Endothelial cell of umbilical vein (primary cell): ENCODE results near the gene CRYL1. TPM values are rescaled to one million over a fixed set of nuclear protein-coding genes. Genes with fewer than 3 reads are reported as not detected.

ENCODE experiments used
- BruUV-seq: library from RNA; stranded (reverse); fragments of 400-500 nt; replicated peaks from 2 replicates; lab custom pipeline; 2021; lab: Mats Ljungman, UMichigan
- CTCF ChIA-PET: fragments of 300-600, 350-600 bp; sonication (Branson Sonifier 250); formaldehyde crosslinking; loops from one replicate; lab custom pipeline; 2021; ENCODE audit warnings: antibody characterized with exemption, inconsistent platforms; lab: Charles Lee
- POLR2A ChIA-PET: fragments of 300-600, 350-600 bp; sonication (Branson Sonifier 250); formaldehyde crosslinking; loops from one replicate; lab custom pipeline; 2021; ENCODE audit warnings: antibody characterized with exemption, inconsistent platforms; lab: Charles Lee
- DNase-seq: peaks from one replicate; pipeline ENCODE4 v3.0.0-alpha.2; 2011; ENCODE audit warnings: low read depth, low spot score
- FAIRE-seq: peaks from 2 replicates; lab custom pipeline; 2011; peaks lifted over from hg19 to GRCh38; lab: Jason Lieb, UNC
- H2AFZ ChIP-seq: 2 replicates; pipeline ENCODE4 v1.6.0; 2012; ENCODE audit warnings: low read depth, low read length, control low read depth, inconsistent platforms
- H3K27ac ChIP-seq: 2 replicates; pipeline ENCODE4 v1.5.1; 2011; ENCODE audit warnings: low read depth, mild to moderate bottlenecking, control low read depth, low read length, moderate library complexity; ENCODE audit not compliant: insufficient read depth
- H3K27me3 ChIP-seq, 2 experiments: 2 replicates each; pipeline versions ENCODE4 v1.6.0 to v1.6.1; 2011; ENCODE audit warnings: low read length in 2 of 2, mixed read lengths in 1 of 2; ENCODE audit not compliant: control insufficient read depth in 2 of 2, insufficient read depth in 2 of 2
- H3K36me3 ChIP-seq, 2 experiments: 2 replicates in 1 of 2; 3 replicates in 1 of 2; pipeline ENCODE4 v1.5.1; 2011; ENCODE audit warnings: low read length in 2 of 2, mild to moderate bottlenecking in 1 of 2, moderate library complexity in 1 of 2; ENCODE audit not compliant: control insufficient read depth in 2 of 2, insufficient read depth in 2 of 2; ENCODE audit errors: extremely low read depth in 1 of 2
- H3K4me1 ChIP-seq: 3 replicates; pipeline ENCODE4 v1.5.1; 2011; ENCODE audit warnings: mild to moderate bottlenecking, low read length; ENCODE audit not compliant: control insufficient read depth, insufficient read depth; ENCODE audit errors: extremely low read depth
- H3K4me2 ChIP-seq: 2 replicates; pipeline ENCODE4 v1.6.1; 2011; ENCODE audit warnings: low read length, control low read depth, mixed read lengths; ENCODE audit not compliant: insufficient read depth
- H3K4me3 ChIP-seq, 3 experiments: fragments of 200-600 bp in 1 of 3; sonication (generic), shearing (Covaris generic) in 1 of 3; replicated peaks in 1 of 3; 2 replicates each; pipeline ENCODE4 v1.5.1; 2011 to 2016; ENCODE audit warnings: control low read depth in 3 of 3, low read length in 3 of 3, mild to moderate bottlenecking in 2 of 3, inconsistent platforms in 1 of 3, low read depth in 1 of 3, moderate library complexity in 1 of 3; ENCODE audit not compliant: insufficient read depth in 1 of 3
- H3K79me2 ChIP-seq: 2 replicates; pipeline ENCODE4 v1.6.0; 2012; ENCODE audit warnings: low read length, inconsistent platforms; ENCODE audit not compliant: control insufficient read depth, insufficient read depth
- H3K9ac ChIP-seq: replicated peaks from 2 replicates; pipeline ENCODE3; 2011; ENCODE audit warnings: low read length, control low read depth; ENCODE audit not compliant: insufficient read depth; ENCODE audit errors: extremely low read depth
- H3K9me1 ChIP-seq: replicated peaks from 3 replicates; pipeline ENCODE4 v1.6.0; 2011; ENCODE audit warnings: mild to moderate bottlenecking, low read length; ENCODE audit not compliant: control insufficient read depth, insufficient read depth; ENCODE audit errors: extremely low read depth
- H3K9me3 ChIP-seq: replicated peaks from 2 replicates; pipeline ENCODE4 v1.5.1; 2012; ENCODE audit warnings: low read length, inconsistent platforms; ENCODE audit not compliant: control insufficient read depth, insufficient read depth
- H4K20me1 ChIP-seq: replicated peaks from 2 replicates; pipeline ENCODE3; 2011; ENCODE audit warnings: mild to moderate bottlenecking, low read length; ENCODE audit not compliant: control insufficient read depth, insufficient read depth; ENCODE audit errors: extremely low read depth
- EZH2 ChIP-seq: IDR thresholded peaks from 2 replicates; pipeline ENCODE4 v1.6.1; 2012; ENCODE audit warnings: borderline replicate concordance, low read depth, mild to moderate bottlenecking, moderate library complexity, low read length, inconsistent platforms; ENCODE audit not compliant: severe bottlenecking
- FOS ChIP-seq: IDR thresholded peaks from 2 replicates; pipeline ENCODE4 v1.6.1; 2011; ENCODE audit warnings: mild to moderate bottlenecking, low read length, moderate library complexity, borderline replicate concordance; ENCODE audit not compliant: insufficient read depth
- GATA2 ChIP-seq: IDR thresholded peaks from 2 replicates; pipeline ENCODE4 v1.7.0; 2011; ENCODE audit warnings: low read depth, mild to moderate bottlenecking, moderate library complexity, mixed read lengths, low read length; ENCODE audit not compliant: insufficient read length, insufficient read depth
- MYC ChIP-seq: IDR thresholded peaks from one replicate; pipeline ENCODE4 v1.6.1; 2011; ENCODE audit warnings: mild to moderate bottlenecking, low read depth, low read length
- POLR2AphosphoS5 ChIP-seq: IDR thresholded peaks from 2 replicates; pipeline ENCODE4 v1.6.1; 2012; ENCODE audit warnings: low read depth, mild to moderate bottlenecking, control low read depth, low read length, moderate library complexity; ENCODE audit not compliant: insufficient read depth
- dilution Hi-C: fragments of 300-500 bp; cut with MboI; formaldehyde crosslinking; loops from one replicate; pipeline ENCODE4 v1.15.0; 2019; ENCODE audit warnings: low sequenced_read_pairs; ENCODE audit not compliant: extremely low pct_ligation_motif_present
- intact Hi-C: fragments of 100-400 bp; cut with micrococcal nuclease; formaldehyde crosslinking; loops from one replicate; pipeline ENCODE4 v1.10.0; 2022
- polyA plus RNA-seq, 4 experiments: library from polyadenylated mRNA; depleted of rRNA in 3 of 4; stranded (reverse) in 3 of 4; unstranded in 1 of 4; fragments of >200 nt; gene quantifications; 2 replicates each; pipeline versions ENCODE4 v1.2.1 to v1.2.3, GENCODE V29; 2011 to 2012; ENCODE audit warnings: missing spikeins in 1 of 4
- total RNA-seq: library from RNA; stranded (reverse); gene quantifications from 2 replicates; pipeline ENCODE4 v1.2.3, GENCODE V29; 2021
- TF ChIP-seq, protein P1 (sequence below): IDR thresholded peaks from 2 replicates; pipeline ENCODE4 v1.6.1; 2011; ENCODE audit not compliant: insufficient read depth, insufficient read length
- TF ChIP-seq, protein P2 (sequence below), 2 donors: IDR thresholded peaks; 1 replicate in 1 of 2; 2 replicates in 1 of 2; pipeline ENCODE4 v1.5.1; 2011; ENCODE audit warnings: low read length in 2 of 2, mild to moderate bottlenecking in 2 of 2, moderate library complexity in 2 of 2, control low read depth in 1 of 2, inconsistent platforms in 1 of 2, low read depth in 1 of 2; ENCODE audit not compliant: insufficient read depth in 1 of 2; ENCODE audit errors: extremely low read depth in 1 of 2

Gene CRYL1
- total and polyA plus RNA-seq, 2 donors (not counting 3 experiments of a cell fraction or from before 2014, with no cell fraction given): 13.9 to 39.0 TPM

DNA sequence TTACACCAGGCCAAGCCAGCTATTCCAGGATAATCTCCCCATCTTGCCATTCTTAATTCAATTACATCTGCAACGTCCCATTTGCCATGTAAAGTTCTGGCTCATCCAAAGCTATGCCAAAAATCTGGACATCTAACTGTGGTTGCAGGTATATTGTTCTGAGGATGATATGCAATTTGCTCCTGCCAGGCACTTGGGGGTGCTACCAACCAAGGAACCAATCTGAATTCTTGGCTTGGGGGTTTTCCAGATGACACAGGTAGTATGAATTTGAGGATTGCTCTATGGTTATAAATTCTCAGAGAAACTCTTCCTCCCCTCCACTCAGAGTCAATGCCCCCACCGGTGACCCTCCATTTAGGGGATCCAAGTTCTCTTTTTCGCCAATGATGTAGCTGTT is 33.0 kb downstream of the CRYL1 start:
- DNase-seq (peak; percentile 40), FAIRE-seq (peak; percentile 59)
- Histone ChIP-seq H3K4me1 (peaks cover 4% of the 10 kb centered on the region), H3K9ac (no peak overlapping the region), H3K4me2 (no peak overlapping the region), H3K36me3 (peaks cover 0 to 1% of the 10 kb centered on the region in 2 experiments), H3K4me3 (no peak overlapping the region), H4K20me1 (no peaks in the 10 kb centered on the region), H3K27ac (no peak overlapping the region), H2AFZ (no peak overlapping the region), H3K9me1 (no peaks in the 10 kb centered on the region), H3K79me2 (no peaks in the 10 kb centered on the region), H3K9me3 (no peaks in the 10 kb centered on the region), H3K27me3 (no peaks in the 10 kb centered on the region)
- no TSS peak for BruUV-seq
- intact Hi-C loops (loop anchor here (10.0 kb wide), 1 partner anchor 982 kb away; no protein-coding TSS in a partner anchor), dilution Hi-C loops (no loop called here)
- TF ChIP-seq, protein P1, sequence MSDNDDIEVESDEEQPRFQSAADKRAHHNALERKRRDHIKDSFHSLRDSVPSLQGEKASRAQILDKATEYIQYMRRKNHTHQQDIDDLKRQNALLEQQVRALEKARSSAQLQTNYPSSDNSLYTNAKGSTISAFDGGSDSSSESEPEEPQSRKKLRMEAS: no peak
- no peak for TF ChIP-seq POLR2AphosphoS5
- TF ChIP-seq GATA2: no peak
- TF ChIP-seq FOS: no peak
- no peak for TF ChIP-seq MYC
- no peak for TF ChIP-seq EZH2
- TF ChIP-seq, protein P2, sequence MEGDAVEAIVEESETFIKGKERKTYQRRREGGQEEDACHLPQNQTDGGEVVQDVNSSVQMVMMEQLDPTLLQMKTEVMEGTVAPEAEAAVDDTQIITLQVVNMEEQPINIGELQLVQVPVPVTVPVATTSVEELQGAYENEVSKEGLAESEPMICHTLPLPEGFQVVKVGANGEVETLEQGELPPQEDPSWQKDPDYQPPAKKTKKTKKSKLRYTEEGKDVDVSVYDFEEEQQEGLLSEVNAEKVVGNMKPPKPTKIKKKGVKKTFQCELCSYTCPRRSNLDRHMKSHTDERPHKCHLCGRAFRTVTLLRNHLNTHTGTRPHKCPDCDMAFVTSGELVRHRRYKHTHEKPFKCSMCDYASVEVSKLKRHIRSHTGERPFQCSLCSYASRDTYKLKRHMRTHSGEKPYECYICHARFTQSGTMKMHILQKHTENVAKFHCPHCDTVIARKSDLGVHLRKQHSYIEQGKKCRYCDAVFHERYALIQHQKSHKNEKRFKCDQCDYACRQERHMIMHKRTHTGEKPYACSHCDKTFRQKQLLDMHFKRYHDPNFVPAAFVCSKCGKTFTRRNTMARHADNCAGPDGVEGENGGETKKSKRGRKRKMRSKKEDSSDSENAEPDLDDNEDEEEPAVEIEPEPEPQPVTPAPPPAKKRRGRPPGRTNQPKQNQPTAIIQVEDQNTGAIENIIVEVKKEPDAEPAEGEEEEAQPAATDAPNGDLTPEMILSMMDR (IDR thresholded peaks at IDR 0.05; ENCODE audit: extremely low read depth in 1 of 2, insufficient read depth in 1 of 2, low read depth in 1 of 2, low read length in 2 of 2): peak; percentile 55 to 70
- ChIA-PET CTCF (interaction anchor here (0.6 to 11.1 kb wide), 33 partner anchors 9 to 449 kb away, joined by 3 to 239 read pairs (median 4); partner anchors contain the start of genes IL17D and XPO4), POLR2A (no interaction called here)
